ENCODE data around the gene RPS26. TPM values are rescaled to one million over a fixed set of nuclear protein-coding genes. Genes with fewer than 3 reads are reported as not detected.

The RPS26 gene
- total RNA-seq, 4 donors from 2014 or later = 104 to 1,982 (median 577) TPM

- intact Hi-C loops (cut with DNase I) = no loop called here
Measured at GRCh38 chr12:56004211-56004610, 37.5 kb upstream of the RPS26 start.

GRCh38 chr12:56007564-56008559 is 33.9 kb upstream of the RPS26 start:
- peaks cover 3 to 19% (median 16%) of the 10 kb centered on the region in 4 donors for H3K4me1 ChIP-seq
- TF ChIP-seq POLR2A (IDR thresholded peaks at IDR 0.05; ENCODE audit: low read depth) (no peak), CTCF (IDR thresholded peaks at IDR 0.05) (no peak), POLR2AphosphoS5 (IDR thresholded peaks at IDR 0.05) (no peak), EP300 (IDR thresholded peaks at IDR 0.05) (no peak)
- H3K4me3 ChIP-seq = peak overlapping the region; percentile 77 to 99 (median 88)
- peaks cover 0 to 31% (median 19%) of the 10 kb centered on the region in 4 donors for H3K36me3 ChIP-seq
- H3K27ac ChIP-seq (replicated peaks in 1 of 4) = peak overlapping the region; percentile 93 to 99 (median 96)
- no peak for DNase-seq (ENCODE audit: extremely low spot score)
- intact Hi-C loops (cut with DNase I) = no loop called here
- 2% methylated on average over 28 of the region's 44 CpGs for WGBS
- no peaks in the 10 kb centered on the region for H3K9me3 ChIP-seq
- H3K27me3 ChIP-seq = no peaks in the 10 kb centered on the region

More at GRCh38 chr12:56004211-56004610, 37.5 kb upstream of the RPS26 start:
- Histone ChIP-seq H3K9me3 (no peaks in the 10 kb centered on the region), H3K4me3 (no peak overlapping the region), H3K36me3 (peaks cover 4 to 54% (median 34%) of the 10 kb centered on the region in 4 donors), H3K27ac (replicated peaks in 1 of 4) (no peak overlapping the region), H3K4me1 (peaks cover 3 to 19% (median 16%) of the 10 kb centered on the region in 4 donors), H3K27me3 (no peaks in the 10 kb centered on the region)
- WGBS = 60% methylated on average over 1 of the region's 10 CpGs
- no peak for DNase-seq (ENCODE audit: extremely low spot score)
- no peak for TF ChIP-seq CTCF (IDR thresholded peaks at IDR 0.05)
- TF ChIP-seq POLR2A (IDR thresholded peaks at IDR 0.05; ENCODE audit: low read depth) = no peak
- TF ChIP-seq EP300 (IDR thresholded peaks at IDR 0.05) = no peak
- no peak for TF ChIP-seq POLR2AphosphoS5 (IDR thresholded peaks at IDR 0.05)

- no peak overlapping the region for H3K27ac ChIP-seq (replicated peaks in 1 of 4)
- H3K36me3 ChIP-seq = peaks cover 0 to 12% (median 3%) of the 10 kb centered on the region in 4 donors
- H3K27me3 ChIP-seq = no peaks in the 10 kb centered on the region
- peaks cover 3 to 19% (median 16%) of the 10 kb centered on the region in 4 donors for H3K4me1 ChIP-seq
- TF ChIP-seq EP300 (IDR thresholded peaks at IDR 0.05) (no peak), CTCF (IDR thresholded peaks at IDR 0.05) (no peak), POLR2A (IDR thresholded peaks at IDR 0.05; ENCODE audit: low read depth) (no peak), POLR2AphosphoS5 (IDR thresholded peaks at IDR 0.05) (no peak)
- no peaks in the 10 kb centered on the region for H3K9me3 ChIP-seq
- no peak for DNase-seq (ENCODE audit: extremely low spot score)
- no peak overlapping the region for H3K4me3 ChIP-seq
- WGBS = 75% methylated on average over 2 of the region's 2 CpGs
- intact Hi-C loops (cut with DNase I) = no loop called here
Measured at GRCh38 chr12:56010111-56010570, 31.6 kb upstream of the RPS26 start.

GRCh38 chr12:56011509-56012090 is 30.1 kb upstream of the RPS26 start:
- Histone ChIP-seq H3K4me3 (no peak overlapping the region), H3K27ac (replicated peaks in 1 of 4) (no peak overlapping the region), H3K4me1 (peaks cover 3 to 18% (median 14%) of the 10 kb centered on the region in 4 donors), H3K36me3 (peaks cover 0 to 18% (median 3%) of the 10 kb centered on the region in 4 donors), H3K27me3 (no peaks in the 10 kb centered on the region), H3K9me3 (no peaks in the 10 kb centered on the region)
- intact Hi-C loops (cut with DNase I) = no loop called here
- no peak for DNase-seq (ENCODE audit: extremely low spot score)
- 94% methylated on average over 2 of the region's 2 CpGs for WGBS
- TF ChIP-seq POLR2A (IDR thresholded peaks at IDR 0.05; ENCODE audit: low read depth) (no peak), CTCF (IDR thresholded peaks at IDR 0.05) (no peak), POLR2AphosphoS5 (IDR thresholded peaks at IDR 0.05) (no peak), EP300 (IDR thresholded peaks at IDR 0.05) (no peak)

Data from esophagus muscularis mucosa (tissue), 4 donors.